ENCODE results near the gene JOSD1.
"Not testable (repeated sequence)": the region's sequence is repeated elsewhere in the genome, so short reads cannot be mapped to it uniquely, and the experiment has no call there.

The JOSD1 gene

DNA sequence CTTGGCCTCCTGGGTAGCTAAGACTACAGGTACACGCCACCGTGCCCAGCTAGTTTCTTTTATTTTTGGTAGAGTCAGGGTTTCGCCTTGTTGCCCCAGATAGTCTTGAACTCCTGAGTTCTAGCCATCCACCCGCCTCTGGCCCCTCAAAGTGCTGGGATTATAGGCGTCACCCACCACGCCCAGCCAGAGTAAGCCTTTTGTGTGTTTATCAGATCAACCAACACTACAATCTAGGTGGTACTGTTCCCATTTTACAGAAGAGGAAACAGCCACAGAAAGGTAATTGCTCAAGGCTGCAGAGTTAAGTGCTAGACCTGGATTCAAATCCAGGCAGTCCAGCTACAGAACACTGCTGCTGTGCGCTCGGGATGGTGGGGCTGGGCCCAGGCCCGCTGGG lies 15.8 kb downstream of the JOSD1 start:
- DNase-seq (ENCODE audit: low spot score), result no peak

DNA sequence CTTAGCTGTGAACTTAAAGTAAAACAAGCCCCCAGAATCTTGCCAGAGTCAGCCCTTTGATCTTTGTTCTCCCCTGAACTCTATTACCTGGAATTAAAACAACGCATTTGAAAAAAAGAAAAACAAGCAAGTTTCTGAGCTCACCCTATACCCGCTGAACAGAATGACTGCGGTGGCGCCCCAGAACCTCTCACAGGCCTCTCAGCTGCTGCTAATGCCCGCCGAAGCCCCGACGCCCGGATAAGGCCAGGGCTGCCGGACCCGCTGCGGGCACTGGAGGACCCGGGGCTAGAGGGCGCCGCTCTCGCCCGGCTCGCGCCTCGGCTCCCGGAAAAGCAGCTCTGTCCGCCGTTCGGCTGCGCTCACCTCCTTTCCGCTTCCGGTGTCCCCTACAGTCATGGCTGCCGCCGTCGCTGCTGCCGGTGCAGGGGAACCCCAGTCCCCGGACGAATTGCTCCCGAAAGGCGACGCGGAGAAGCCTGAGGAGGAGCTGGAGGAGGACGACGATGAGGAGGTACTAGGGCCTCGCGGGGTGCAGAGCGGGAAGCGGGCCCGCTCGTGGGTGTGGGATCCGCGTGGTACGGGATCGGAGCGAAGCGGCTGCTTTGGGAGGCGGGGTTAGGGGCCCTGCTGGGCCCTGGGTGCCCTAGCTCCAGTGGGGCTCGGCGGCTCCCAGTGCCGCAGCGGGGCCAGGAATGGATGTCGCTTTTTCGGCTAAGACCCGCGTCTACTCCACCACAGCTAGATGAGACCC lies 19.0 kb downstream of the JOSD1 start, which contains the start of gene TOMM22:
Gene TOMM22, plus strand, starts transcription at position 376 of the 754 bp plus-strand sequence. Its CDS starts 22 bp downstream, at position 398.
- DNase-seq (ENCODE audit: low spot score), result peak; percentile 94

DNA sequence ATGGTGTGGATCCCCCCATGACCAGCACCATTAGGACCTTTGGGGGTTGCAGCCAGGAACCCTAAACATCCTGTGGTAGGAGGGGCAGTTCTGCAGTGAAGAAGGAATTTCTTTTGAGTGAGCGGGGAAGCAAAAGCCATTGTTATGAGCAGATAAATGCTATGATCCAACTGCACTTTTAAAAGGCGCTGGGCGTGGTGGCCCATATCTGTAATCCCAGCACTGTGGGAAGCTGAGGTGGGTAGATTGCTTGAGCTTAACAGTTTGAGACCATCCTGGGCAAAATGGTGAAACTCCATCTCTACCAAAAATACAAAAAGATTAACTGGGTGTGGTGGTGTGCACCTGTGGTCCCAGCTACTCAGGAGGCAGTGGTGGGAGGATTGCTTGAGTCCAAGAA lies 24.9 kb downstream of the JOSD1 start:
- DNase-seq (ENCODE audit: low spot score), result no peak

DNA sequence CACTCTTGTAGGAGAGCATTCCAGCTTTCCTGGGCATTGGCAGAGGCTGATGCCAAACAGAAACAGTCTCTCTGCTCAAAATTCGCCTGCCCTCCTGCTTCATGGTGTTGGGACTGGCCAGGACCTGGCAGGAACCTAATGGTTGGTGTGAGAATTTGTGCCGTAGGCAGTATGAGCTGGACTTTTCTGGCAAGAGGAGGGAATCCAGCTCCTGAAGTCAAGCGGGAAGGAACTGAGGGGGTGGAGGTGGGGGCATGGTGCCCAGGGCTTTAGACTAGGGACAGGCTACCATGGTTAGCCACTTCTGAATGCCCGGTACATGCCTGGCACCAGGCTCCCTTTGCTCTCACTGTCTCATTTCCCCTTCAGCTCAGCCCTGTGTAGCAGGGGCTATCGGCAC lies 25.9 kb downstream of the JOSD1 start:
- DNase-seq (ENCODE audit: low spot score), result no peak

DNA sequence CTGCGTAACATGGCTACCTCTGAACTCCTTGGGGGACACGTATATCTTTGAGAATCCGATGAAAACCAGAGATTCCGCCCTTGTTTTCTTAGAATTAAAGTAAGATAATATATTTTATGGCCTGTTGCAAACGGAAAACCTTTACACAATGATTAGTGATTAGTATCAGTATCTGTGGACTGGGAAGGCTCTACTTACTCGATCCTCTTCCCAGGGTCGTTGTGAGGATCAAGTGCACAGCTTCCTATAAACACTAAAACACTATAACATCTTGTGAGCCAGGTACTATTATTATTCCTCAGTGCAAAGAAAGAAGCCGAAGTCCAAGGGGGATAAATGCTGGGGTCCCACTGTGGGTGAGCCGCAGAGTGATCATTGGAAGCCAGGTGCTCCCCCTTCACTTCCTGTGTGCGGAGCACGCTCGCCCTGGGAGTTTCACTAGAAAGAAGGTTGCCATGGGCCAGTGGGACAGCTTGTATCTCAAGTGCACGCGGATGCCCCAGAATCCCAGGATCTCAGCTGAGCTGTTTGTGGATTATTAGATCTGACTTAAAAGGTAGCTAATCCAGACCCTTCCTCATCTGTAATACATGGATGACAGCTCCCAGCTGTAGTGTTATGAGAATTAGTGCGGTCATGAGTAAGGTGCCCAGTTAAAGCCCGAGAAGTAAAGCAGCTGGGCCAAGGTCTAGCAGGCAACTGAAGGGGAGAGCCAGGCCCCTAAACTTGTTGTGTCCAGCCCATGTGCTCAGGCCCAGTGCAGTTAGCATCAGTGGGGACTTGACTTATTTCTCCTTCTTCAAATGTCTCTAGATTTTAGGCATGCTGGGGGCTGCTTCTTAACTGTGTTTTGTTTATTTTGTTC lies 43.5 kb downstream of the JOSD1 start:
- DNase-seq (ENCODE audit: low spot score), result no peak

DNA sequence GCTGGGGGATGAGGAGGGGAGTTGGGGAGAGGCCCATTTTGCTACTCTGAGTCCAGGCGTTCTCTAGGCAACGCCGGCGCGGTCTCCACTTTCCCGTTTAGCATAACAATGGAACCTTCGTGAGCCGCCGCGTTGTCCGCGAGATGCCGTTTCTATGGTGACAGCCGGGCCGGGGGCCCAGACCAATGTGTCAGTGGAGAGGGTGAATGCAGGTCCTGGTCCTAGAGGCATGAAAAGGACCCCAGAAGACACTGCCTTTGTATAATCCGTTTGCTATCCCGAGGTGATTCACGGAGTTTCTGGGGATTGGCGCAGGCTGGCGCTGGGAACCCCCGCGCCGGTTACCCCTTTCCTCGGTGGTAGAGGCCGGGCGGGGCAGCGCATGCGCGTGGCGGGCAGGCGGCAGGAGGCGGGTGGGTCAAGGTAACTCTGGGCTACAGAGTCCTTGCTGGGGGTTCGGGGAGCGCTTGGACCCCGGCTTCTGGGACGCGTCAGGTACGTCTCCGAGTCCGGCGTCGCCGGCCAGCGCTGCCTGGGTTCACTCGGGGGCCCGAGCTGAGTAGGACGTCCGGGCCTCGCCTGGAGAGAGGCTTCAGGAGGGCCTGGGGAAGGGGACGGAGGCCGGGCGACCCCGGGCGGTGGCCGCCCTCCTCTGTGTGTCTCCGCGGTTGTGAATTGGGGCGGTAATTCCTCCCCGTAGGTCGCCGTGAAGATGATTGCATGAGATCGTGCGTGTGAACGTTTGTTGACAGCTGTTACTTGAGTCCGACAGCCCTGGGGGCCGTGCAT lies 44.3 kb downstream of the JOSD1 start, which contains the start of the genes CBY1 and FAM227A:
Gene CBY1, plus strand, starts transcription at position 383 of the 789 bp plus-strand sequence. CDS start 11,417 bp downstream, outside the sequence.
Gene FAM227A, minus strand, starts transcription at position 137 of the 789 bp plus-strand sequence. CDS start 6,224 bp downstream, outside the sequence.
- peak; percentile 99 for DNase-seq (ENCODE audit: low spot score)

DNA sequence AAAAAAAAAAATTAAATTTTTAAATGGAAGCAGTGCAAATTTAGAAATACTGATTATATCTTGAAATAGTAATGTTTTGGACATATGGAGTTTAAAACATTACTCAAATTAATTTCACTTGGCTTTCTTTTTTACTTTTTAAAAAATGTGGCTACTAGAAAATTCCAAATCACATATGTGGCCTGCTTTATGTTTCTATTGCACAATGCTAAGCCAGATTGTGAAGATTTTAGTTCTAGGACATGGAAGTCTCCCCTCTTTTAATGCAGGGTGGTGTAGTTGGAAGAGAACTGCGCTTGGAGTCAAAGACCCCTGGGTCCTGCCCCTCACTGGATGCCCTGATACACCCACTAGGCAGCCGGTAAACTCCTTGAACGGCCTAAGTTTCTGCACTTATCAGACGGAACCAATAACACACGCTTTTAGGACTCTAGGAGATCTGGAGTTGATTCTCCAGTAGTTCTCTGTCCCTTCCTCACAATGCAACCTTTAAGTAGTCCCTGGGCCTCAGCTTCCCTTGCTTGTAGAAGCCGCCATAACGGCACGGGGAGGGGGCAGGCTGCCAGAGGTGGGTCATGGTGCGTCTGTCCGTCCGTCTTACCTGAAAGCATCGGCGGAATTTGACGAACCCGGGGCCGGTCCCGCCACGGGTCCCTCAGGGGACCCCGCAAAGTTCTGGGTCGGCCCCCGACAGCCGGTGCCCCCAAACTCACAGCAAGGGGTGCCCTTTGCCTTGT lies 45.1 kb downstream of the JOSD1 start:
- DNase-seq (ENCODE audit: low spot score), result no peak

DNA sequence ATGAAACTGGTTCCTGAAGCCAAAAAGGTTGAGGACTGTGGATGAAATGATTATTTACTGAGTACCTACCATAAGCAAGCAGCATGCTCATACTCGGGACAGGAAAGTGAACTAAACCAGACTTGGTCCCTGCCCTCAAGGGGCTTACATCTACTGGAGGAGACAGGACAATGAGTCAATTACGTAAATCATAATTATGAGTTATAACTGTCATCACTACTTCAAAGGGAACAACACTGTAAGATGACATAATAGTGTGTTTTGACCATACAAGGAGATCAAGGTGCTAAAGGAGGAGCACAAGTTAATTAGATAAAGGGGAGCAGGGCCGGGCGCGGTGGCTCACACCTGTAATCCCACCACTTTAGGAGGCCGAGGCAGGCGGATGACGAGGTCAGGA lies 47.0 kb downstream of the JOSD1 start:
- no peak for DNase-seq (ENCODE audit: low spot score)

DNA sequence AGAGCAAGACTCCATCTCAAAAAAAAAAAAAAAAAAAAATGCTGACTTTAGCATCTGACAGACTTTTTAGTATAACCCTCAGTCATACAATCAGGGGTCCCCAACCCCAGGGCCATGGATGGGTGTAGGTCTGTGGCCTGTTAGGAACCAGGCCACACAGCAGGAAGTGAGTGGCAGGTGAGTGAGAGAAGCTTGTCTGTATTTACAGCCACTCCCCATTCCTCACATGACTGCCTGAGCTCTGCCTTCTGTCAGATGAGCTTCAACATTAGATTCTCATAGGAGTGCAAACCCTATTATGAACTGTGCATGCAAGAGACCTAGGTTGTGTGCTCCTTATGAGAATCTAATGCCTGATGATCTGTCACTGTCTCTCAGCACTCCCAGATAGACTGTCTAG lies 47.9 kb downstream of the JOSD1 start:
- DNase-seq (ENCODE audit: low spot score), result no peak

DNA sequence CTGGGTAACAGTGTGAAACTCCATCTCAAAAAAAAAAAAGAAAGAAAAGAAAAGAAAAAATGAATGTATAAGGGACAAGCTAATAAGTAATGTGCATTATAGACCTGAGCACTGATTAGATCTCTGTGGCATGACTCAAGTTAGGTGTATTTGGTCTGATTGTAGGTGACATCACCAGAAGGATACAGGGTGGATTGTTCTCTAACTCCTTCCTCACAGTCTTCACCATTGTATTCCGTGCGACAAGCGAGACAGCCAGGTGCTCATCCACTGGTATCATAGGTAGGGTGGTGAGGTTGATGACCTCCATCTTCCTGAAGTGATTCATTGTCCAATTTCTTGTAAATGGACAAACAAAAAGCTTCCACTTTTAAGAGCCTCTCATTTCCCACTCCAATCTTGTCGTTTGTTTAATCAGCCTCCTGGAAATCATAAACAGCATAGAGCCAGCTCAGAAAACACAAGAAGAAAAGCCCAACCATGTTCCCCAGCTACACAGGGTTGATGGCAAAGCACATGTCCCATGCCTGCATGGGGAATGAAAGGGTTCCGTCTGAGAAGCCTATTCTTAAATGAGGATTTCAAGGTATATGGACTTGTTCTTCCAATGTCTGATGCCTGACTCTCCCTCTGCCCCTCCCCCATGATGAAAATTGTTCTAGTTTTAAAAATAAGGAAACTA lies 50.8 kb downstream of the JOSD1 start:
- no peak for DNase-seq (ENCODE audit: low spot score)

DNA sequence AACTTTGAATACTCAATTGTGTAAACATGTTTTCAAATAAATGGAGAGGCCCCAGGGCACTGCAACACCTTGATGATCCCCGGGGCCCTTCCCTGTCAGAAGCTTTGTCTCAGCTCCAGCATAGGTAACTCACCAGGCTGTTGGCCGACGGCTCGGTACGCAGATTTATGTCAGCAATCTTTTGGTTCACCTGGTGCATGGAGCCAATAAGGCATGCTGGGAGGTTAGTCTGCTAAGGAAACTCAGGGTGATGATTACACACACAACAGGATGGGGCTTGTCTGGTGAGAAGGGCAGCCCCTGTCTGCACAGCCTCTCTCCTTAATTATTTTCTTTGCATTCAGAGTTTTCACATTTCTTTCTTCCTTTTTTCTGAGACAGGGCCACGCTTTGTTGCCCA lies 55.3 kb downstream of the JOSD1 start:
- no peak for DNase-seq (ENCODE audit: low spot score)

DNA sequence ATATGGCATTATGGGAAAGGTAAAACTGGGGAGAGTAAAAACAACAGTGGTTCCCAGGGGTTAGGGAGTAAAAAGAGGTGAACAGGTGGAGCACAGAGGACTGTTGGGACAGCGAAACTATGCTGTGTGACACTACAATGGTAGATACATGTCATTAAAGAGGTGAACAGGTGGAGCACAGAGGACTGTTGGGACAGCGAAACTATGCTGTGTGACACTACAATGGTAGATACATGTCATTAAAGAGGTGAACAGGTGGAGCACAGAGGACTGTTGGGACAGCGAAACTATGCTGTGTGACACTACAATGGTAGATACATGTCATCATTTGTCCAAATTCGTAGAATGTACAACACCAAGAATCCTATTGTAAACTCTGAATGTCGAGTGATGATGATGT lies 56.5 kb downstream of the JOSD1 start:
- not testable (repeated sequence) for DNase-seq (ENCODE audit: low spot score)

DNA sequence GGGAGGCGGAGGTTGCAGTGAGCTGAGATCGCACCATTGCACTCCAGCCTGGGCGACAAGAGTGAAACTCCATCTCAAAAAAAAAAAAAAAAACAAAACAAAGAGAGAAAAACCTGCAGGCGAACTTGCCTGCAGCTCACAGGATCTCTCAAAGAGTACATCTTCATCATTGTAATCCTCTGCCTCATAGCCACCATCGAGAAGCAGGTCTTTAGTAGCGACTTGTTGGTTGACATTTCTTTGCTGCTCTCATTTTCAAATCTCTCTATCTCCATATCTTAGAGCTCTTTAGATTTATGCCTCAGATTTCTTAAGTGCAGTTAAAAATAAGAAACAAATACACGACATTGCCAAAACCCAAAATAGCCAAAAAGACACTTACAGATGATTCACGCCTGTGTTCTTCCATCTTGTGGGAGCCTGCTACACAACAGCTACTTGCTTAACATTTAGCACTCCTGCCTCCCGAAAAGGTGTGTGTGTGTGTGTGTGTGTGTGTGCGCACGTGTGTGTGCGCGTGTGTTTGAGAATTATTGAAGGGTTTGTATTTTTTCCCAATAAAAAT lies 59.2 kb downstream of the JOSD1 start:
- no peak for DNase-seq (ENCODE audit: low spot score)

DNA sequence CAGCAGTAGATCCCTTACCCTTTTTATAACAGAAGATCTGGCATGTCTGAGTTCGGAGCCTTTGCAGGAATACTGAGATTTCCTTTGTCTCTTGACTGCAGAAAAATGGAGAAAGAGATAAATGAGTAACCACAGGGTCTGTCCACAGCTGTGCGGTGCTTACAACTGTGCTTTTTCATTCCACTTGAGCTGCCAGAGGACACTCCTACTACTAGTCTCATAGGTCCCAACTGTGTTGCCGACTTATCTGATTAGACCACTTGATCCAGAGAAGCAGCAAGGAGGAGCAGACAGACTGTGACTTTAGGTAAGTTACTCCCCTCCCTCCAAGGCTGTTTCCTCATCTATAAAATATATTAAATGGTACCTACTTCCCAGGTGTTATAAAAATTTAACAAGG lies 62.0 kb downstream of the JOSD1 start:
- DNase-seq (ENCODE audit: low spot score), result peak; percentile 27

DNA sequence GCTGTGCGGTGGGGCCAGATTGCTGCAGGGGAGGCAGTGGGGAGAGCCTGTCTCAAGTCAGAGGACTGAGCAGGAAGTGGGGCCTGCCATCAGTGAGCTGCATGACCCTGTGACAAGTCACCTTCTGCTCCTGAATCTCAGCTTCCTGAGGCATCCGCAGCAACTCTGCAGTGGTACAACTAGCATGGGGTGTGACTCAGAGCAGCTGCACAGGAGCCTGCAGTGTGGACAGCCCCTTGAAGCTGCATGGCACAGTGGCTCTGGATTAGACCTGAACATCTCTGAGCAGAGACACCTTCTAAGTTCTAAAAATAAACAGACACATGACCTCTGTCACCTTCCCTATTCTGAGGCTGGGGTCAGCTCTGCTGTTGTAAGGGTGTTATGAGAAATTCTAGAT lies 62.5 kb downstream of the JOSD1 start:
- DNase-seq (ENCODE audit: low spot score), result no peak

All from COLO829 (cell line).